PFSK-1 (cell line): ENCODE results near the gene CAMKMT.

Experiments
- FOXP2 ChIP-seq: optimal IDR thresholded peaks from 2 replicates; pipeline ENCODE3; 2011; ENCODE audit warnings: borderline replicate concordance, control low read depth, inconsistent platforms; ENCODE audit not compliant: insufficient read depth; ENCODE audit errors: extremely low read length, extremely low read depth
- POLR2AphosphoS5 ChIP-seq: IDR thresholded peaks from 2 replicates; pipeline ENCODE4 v1.6.1; 2012; ENCODE audit warnings: low read depth, mild to moderate bottlenecking, control low read depth, low read length, moderate library complexity
- REST ChIP-seq, 2 experiments: IDR thresholded peaks; 2 replicates each; pipeline versions ENCODE4 v1.6.1 to v1.8.0; 2011 to 2012; ENCODE audit warnings: low read depth in 2 of 2, low read length in 2 of 2, control low read depth in 1 of 2, inconsistent platforms in 1 of 2, mild to moderate bottlenecking in 1 of 2, moderate library complexity in 1 of 2; ENCODE audit not compliant: insufficient read depth in 1 of 2
- SIN3A ChIP-seq: IDR thresholded peaks from 2 replicates; pipeline ENCODE4 v1.6.1; 2012; ENCODE audit warnings: mild to moderate bottlenecking, low read length, moderate library complexity, borderline replicate concordance; ENCODE audit not compliant: insufficient read depth
- TAF1 ChIP-seq: IDR thresholded peaks from 2 replicates; pipeline ENCODE4 v1.6.1; 2012; ENCODE audit warnings: low read length, control low read depth, borderline replicate concordance; ENCODE audit not compliant: insufficient read depth

The CAMKMT gene

DNA sequence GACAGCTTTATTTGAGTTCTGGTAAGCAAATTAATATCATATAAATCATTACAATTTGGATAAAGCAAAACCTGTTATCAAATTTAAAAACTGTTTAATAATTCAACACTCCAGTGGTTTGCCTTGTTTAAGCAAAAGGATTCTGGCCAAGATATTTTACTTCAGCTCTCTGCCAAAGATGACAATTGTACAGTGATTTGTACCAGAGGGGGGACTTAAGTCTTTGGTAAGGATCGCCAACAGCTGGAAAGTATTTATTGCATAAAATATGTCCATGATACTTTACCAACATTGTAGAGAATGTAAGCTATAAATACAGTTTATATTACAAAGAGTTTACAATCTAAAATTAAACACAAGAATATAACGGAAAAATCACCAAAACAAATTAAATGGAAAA is 14.2 kb upstream of the CAMKMT start:
- no peak for TF ChIP-seq FOXP2
- no peak for TF ChIP-seq POLR2AphosphoS5
- TF ChIP-seq SIN3A: no peak
- no peak for TF ChIP-seq REST (IDR thresholded peaks at IDR 0.05; ENCODE audit: insufficient read depth in 1 of 2, low read depth in 2 of 2, low read length in 2 of 2)
- no peak for TF ChIP-seq TAF1

GRCh38 chr2:44348400-44348799 is 13.3 kb upstream of the CAMKMT start:
- no peak for TF ChIP-seq FOXP2

GRCh38 chr2:44349506-44349905 is 12.2 kb upstream of the CAMKMT start:
- no peak for TF ChIP-seq REST (IDR thresholded peaks at IDR 0.05; ENCODE audit: insufficient read depth in 1 of 2, low read depth in 2 of 2, low read length in 2 of 2)
- no peak for TF ChIP-seq TAF1
- TF ChIP-seq POLR2AphosphoS5: no peak
- TF ChIP-seq FOXP2: no peak
- TF ChIP-seq SIN3A: no peak

- TF ChIP-seq REST (IDR thresholded peaks at IDR 0.05; ENCODE audit: insufficient read depth in 1 of 2, low read depth in 2 of 2, low read length in 2 of 2): no peak
- TF ChIP-seq SIN3A: no peak
- no peak for TF ChIP-seq TAF1
- no peak for TF ChIP-seq FOXP2
- TF ChIP-seq POLR2AphosphoS5: no peak
These were observed 10.7 kb upstream of the CAMKMT start for GRCh38 chr2:44351088-44351487.

- TF ChIP-seq REST (IDR thresholded peaks at IDR 0.05; ENCODE audit: insufficient read depth in 1 of 2, low read depth in 2 of 2, low read length in 2 of 2) (no peak), POLR2AphosphoS5 (no peak), FOXP2 (no peak), TAF1 (no peak), SIN3A (no peak)
These were observed 10.1 kb upstream of the CAMKMT start for GRCh38 chr2:44351676-44352075.
